ENCODE measurements around the gene MYO1F. TPM values are rescaled to one million over a fixed set of nuclear protein-coding genes. Genes with fewer than 3 reads are reported as not detected.
"Not testable (repeated sequence)": the region's sequence is repeated elsewhere in the genome, so short reads cannot be mapped to it uniquely, and the experiment has no call there.

MYO1F gene
- total RNA-seq, 1 donor from 2014 or later = 0.55 TPM

GRCh38 chr19:8561075-8561764, 16.0 kb downstream of the MYO1F start:
- Mint-ChIP-seq H3K27ac (no peak overlapping the region), H3K27me3 (no peaks in the 10 kb centered on the region), H3K36me3 (ENCODE audit: insufficient read depth) (no peaks in the 10 kb centered on the region), H3K9me3 (ENCODE audit: low read depth) (no peaks in the 10 kb centered on the region), H3K4me3 (ENCODE audit: low read depth) (no peak overlapping the region), H3K4me1 (ENCODE audit: low read depth) (no peaks in the 10 kb centered on the region)
- DNase-seq (ENCODE audit: low spot score, unreplicated experiment) = no peak
- no peak for TF ChIP-seq CTCF (IDR thresholded peaks at IDR 0.05; ENCODE audit: unreplicated experiment)

GRCh38 chr19:8558325-8558724, 18.9 kb downstream of the MYO1F start:
- no peak for DNase-seq (ENCODE audit: low spot score, unreplicated experiment)
- TF ChIP-seq CTCF (IDR thresholded peaks at IDR 0.05; ENCODE audit: unreplicated experiment) = no peak
- no peaks in the 10 kb centered on the region for H3K9me3 Mint-ChIP-seq (ENCODE audit: low read depth)
- no peak overlapping the region for H3K27ac Mint-ChIP-seq
- H3K4me3 Mint-ChIP-seq (ENCODE audit: low read depth) = no peak overlapping the region
- peaks cover 1% of the 10 kb centered on the region for H3K4me1 Mint-ChIP-seq (ENCODE audit: low read depth)
- no peaks in the 10 kb centered on the region for H3K36me3 Mint-ChIP-seq (ENCODE audit: insufficient read depth)
- H3K27me3 Mint-ChIP-seq = no peaks in the 10 kb centered on the region

GRCh38 chr19:8557642-8558238, 19.5 kb downstream of the MYO1F start:
- no peak overlapping the region for H3K27ac Mint-ChIP-seq
- H3K4me1 Mint-ChIP-seq (ENCODE audit: low read depth) = peaks cover 1% of the 10 kb centered on the region
- H3K9me3 Mint-ChIP-seq (ENCODE audit: low read depth) = no peaks in the 10 kb centered on the region
- H3K4me3 Mint-ChIP-seq (ENCODE audit: low read depth) = no peak overlapping the region
- no peaks in the 10 kb centered on the region for H3K36me3 Mint-ChIP-seq (ENCODE audit: insufficient read depth)
- DNase-seq (ENCODE audit: low spot score, unreplicated experiment) = no peak
- no peak for TF ChIP-seq CTCF (IDR thresholded peaks at IDR 0.05; ENCODE audit: unreplicated experiment)
- no peaks in the 10 kb centered on the region for H3K27me3 Mint-ChIP-seq

- not testable (repeated sequence) for H3K4me3 Mint-ChIP-seq (ENCODE audit: low read depth); DNase-seq (ENCODE audit: low spot score, unreplicated experiment); H3K4me1 Mint-ChIP-seq (ENCODE audit: low read depth); H3K27ac Mint-ChIP-seq; H3K9me3 Mint-ChIP-seq (ENCODE audit: low read depth); H3K27me3 Mint-ChIP-seq; H3K36me3 Mint-ChIP-seq (ENCODE audit: insufficient read depth)
These were observed 23.5 kb downstream of the MYO1F start for GRCh38 chr19:8553729-8554128.

GRCh38 chr19:8552810-8553209, 24.4 kb downstream of the MYO1F start:
- TF ChIP-seq CTCF (IDR thresholded peaks at IDR 0.05; ENCODE audit: unreplicated experiment) = no peak
- H3K4me1 Mint-ChIP-seq (ENCODE audit: low read depth) = peaks cover 1% of the 10 kb centered on the region
- no peak for DNase-seq (ENCODE audit: low spot score, unreplicated experiment)
- H3K4me3 Mint-ChIP-seq (ENCODE audit: low read depth) = no peak overlapping the region
- H3K27me3 Mint-ChIP-seq = no peaks in the 10 kb centered on the region
- H3K9me3 Mint-ChIP-seq (ENCODE audit: low read depth) = no peaks in the 10 kb centered on the region
- H3K27ac Mint-ChIP-seq = peak overlapping the region; percentile 34
- H3K36me3 Mint-ChIP-seq (ENCODE audit: insufficient read depth) = no peaks in the 10 kb centered on the region

- no peak for DNase-seq (ENCODE audit: low spot score, unreplicated experiment)
- Mint-ChIP-seq H3K4me1 (ENCODE audit: low read depth) (peaks cover 1% of the 10 kb centered on the region), H3K27me3 (no peaks in the 10 kb centered on the region), H3K9me3 (ENCODE audit: low read depth) (no peaks in the 10 kb centered on the region), H3K4me3 (ENCODE audit: low read depth) (no peak overlapping the region), H3K36me3 (ENCODE audit: insufficient read depth) (peaks cover 5% of the 10 kb centered on the region), H3K27ac (no peak overlapping the region)
- TF ChIP-seq CTCF (IDR thresholded peaks at IDR 0.05; ENCODE audit: unreplicated experiment) = no peak
These were observed 27.2 kb downstream of the MYO1F start for GRCh38 chr19:8550070-8550469.
